Prostate gland (tissue), 2 donors: ENCODE data around the gene NEDD4. TPM values are rescaled to one million over a fixed set of nuclear protein-coding genes. Genes with fewer than 3 reads are reported as not detected.

Experiments used
- DNase-seq: peaks from one replicate; pipeline ENCODE4 v3.0.0-alpha.2; 2019; ENCODE audit warnings: low spot score
- H3K27ac ChIP-seq, 2 donors: fragments of 200-600 bp; sonication (generic); 2 replicates each; pipeline ENCODE4 v1.5.1; 2017 to 2019
- H3K27me3 ChIP-seq: fragments of 200-600 bp; sonication (generic); replicated peaks from 2 replicates; pipeline ENCODE4 v1.5.1; 2019; ENCODE audit not compliant: insufficient read depth
- H3K36me3 ChIP-seq, 2 donors: fragments of 200-600 bp; sonication (generic); 1 replicate in 1 of 2; 2 replicates in 1 of 2; pipeline versions ENCODE4 v1.5.1 to v1.8.1; 2017 to 2019
- H3K4me1 ChIP-seq: fragments of 200-600 bp; sonication (generic); replicated peaks from 2 replicates; pipeline ENCODE4 v1.5.1; 2019
- H3K4me3 ChIP-seq, 2 donors: fragments of 200-600 bp; sonication (generic); 2 replicates each; pipeline ENCODE4 v1.5.1; 2017 to 2019
- H3K9me3 ChIP-seq: fragments of 200-600 bp; sonication (generic); 2 replicates; pipeline ENCODE4 v1.5.1; 2017
- CTCF ChIP-seq, 4 experiments: fragments of 200-600 bp in 2 of 4; fragments of 450-650 bp in 2 of 4; sonication (generic) in 2 of 4; IDR thresholded peaks; 1 replicate in 3 of 4; 2 replicates in 1 of 4; pipeline ENCODE4 v1.5.1; 2016 to 2019; ENCODE audit warnings: antibody characterized with exemption in 4 of 4, mild to moderate bottlenecking in 2 of 4, moderate library complexity in 2 of 4
- POLR2A ChIP-seq: fragments of 450-650 bp; IDR thresholded peaks from one replicate; pipeline ENCODE4 v1.6.1; 2016; ENCODE audit warnings: antibody characterized with exemption, mild to moderate bottlenecking
- POLR2AphosphoS5 ChIP-seq: sonication (generic); formaldehyde crosslinking; IDR thresholded peaks from one replicate; pipeline ENCODE4 v1.6.1; 2017; ENCODE audit warnings: antibody characterized with exemption
- WGBS: methylation state at CpG from one replicate; pipeline ENCODE4 v1.1.5; 2018; 5-methylcytosine and 5-hydroxymethylcytosine counted together
- intact Hi-C: fragments of 100-400 bp; cut with DNase I; formaldehyde crosslinking; loops from one replicate; pipeline ENCODE4 v1.14.2; 2022
- total RNA-seq, 2 donors: library from RNA; depleted of rRNA; stranded (reverse); fragments of >200 nt; gene quantifications; one replicate each; pipeline ENCODE4 v1.1.0, GENCODE V29; 2016

NEDD4 gene
- total RNA-seq, 2 donors from 2014 or later, result 9.5 to 14.8 TPM

- Histone ChIP-seq H3K27me3 (no peaks in the 10 kb centered on the region), H3K27ac (no peak overlapping the region), H3K9me3 (no peaks in the 10 kb centered on the region), H3K4me1 (no peaks in the 10 kb centered on the region), H3K4me3 (no peak overlapping the region), H3K36me3 (no peaks in the 10 kb centered on the region)
- 77% methylated on average over 6 of the region's 6 CpGs for WGBS
- intact Hi-C loops, result no loop called here
- TF ChIP-seq CTCF (IDR thresholded peaks at IDR 0.05), result no peak
- TF ChIP-seq POLR2AphosphoS5, result no peak
- TF ChIP-seq POLR2A, result no peak
- DNase-seq, result no peak
Measured at GRCh38 chr15:55860468-55860867, 132.9 kb downstream of the NEDD4 start.

GRCh38 chr15:55859681-55860080, 133.7 kb downstream of the NEDD4 start:
- no peak for DNase-seq
- Histone ChIP-seq H3K27me3 (no peaks in the 10 kb centered on the region), H3K36me3 (no peaks in the 10 kb centered on the region), H3K4me3 (no peak overlapping the region), H3K27ac (no peak overlapping the region), H3K9me3 (no peaks in the 10 kb centered on the region), H3K4me1 (no peaks in the 10 kb centered on the region)
- WGBS, result 89% methylated on average over 1 of the region's 1 CpG
- intact Hi-C loops, result no loop called here
- no peak for TF ChIP-seq CTCF (IDR thresholded peaks at IDR 0.05)
- TF ChIP-seq POLR2A, result no peak
- TF ChIP-seq POLR2AphosphoS5, result no peak

- Histone ChIP-seq H3K4me1 (no peaks in the 10 kb centered on the region), H3K27me3 (no peaks in the 10 kb centered on the region), H3K27ac (no peak overlapping the region), H3K36me3 (no peaks in the 10 kb centered on the region), H3K4me3 (no peak overlapping the region), H3K9me3 (no peaks in the 10 kb centered on the region)
- intact Hi-C loops, result no loop called here
- no peak for DNase-seq
- 87% methylated on average over 4 of the region's 4 CpGs for WGBS
- no peak for TF ChIP-seq POLR2AphosphoS5
- no peak for TF ChIP-seq POLR2A
- TF ChIP-seq CTCF (IDR thresholded peaks at IDR 0.05), result no peak
Measured at GRCh38 chr15:55858661-55859060, 134.8 kb downstream of the NEDD4 start.

GRCh38 chr15:55856506-55857164, 136.8 kb downstream of the NEDD4 start:
- intact Hi-C loops, result no loop called here
- no peak for DNase-seq
- no peak for TF ChIP-seq CTCF (IDR thresholded peaks at IDR 0.05)
- no peak for TF ChIP-seq POLR2AphosphoS5
- no peak for TF ChIP-seq POLR2A
- 67% methylated on average over 4 of the region's 4 CpGs for WGBS
- H3K27me3 ChIP-seq, result no peaks in the 10 kb centered on the region
- no peaks in the 10 kb centered on the region for H3K4me1 ChIP-seq
- no peak overlapping the region for H3K4me3 ChIP-seq
- H3K27ac ChIP-seq, result no peak overlapping the region
- no peaks in the 10 kb centered on the region for H3K36me3 ChIP-seq
- H3K9me3 ChIP-seq, result no peaks in the 10 kb centered on the region

- no peak overlapping the region for H3K27ac ChIP-seq
- H3K36me3 ChIP-seq, result no peaks in the 10 kb centered on the region
- no peaks in the 10 kb centered on the region for H3K4me1 ChIP-seq
- no peaks in the 10 kb centered on the region for H3K27me3 ChIP-seq
- TF ChIP-seq POLR2AphosphoS5, result no peak
- TF ChIP-seq CTCF (IDR thresholded peaks at IDR 0.05), result no peak
- no peak for TF ChIP-seq POLR2A
- H3K4me3 ChIP-seq, result no peak overlapping the region
- H3K9me3 ChIP-seq, result no peaks in the 10 kb centered on the region
- 71% methylated on average over 4 of the region's 4 CpGs for WGBS
- intact Hi-C loops, result no loop called here
- no peak for DNase-seq
Measured at GRCh38 chr15:55853134-55853533, 140.3 kb downstream of the NEDD4 start.
